HEK293 (cell line): Measurements from ENCODE around the gene C5AR2.

Experiments used
- GLIS1 ChIP-seq: fragments of 450-650 bp; formaldehyde crosslinking; IDR thresholded peaks from 2 replicates; pipeline ENCODE4 v1.5.1; 2016; ENCODE audit warnings: missing biosample characterization, missing genetic modification characterization
- TF ChIP-seq, protein P1 (sequence below): fragments of 450-650 bp; formaldehyde crosslinking; IDR thresholded peaks from 2 replicates; pipeline ENCODE4 v1.5.1; 2016; ENCODE audit warnings: missing biosample characterization, missing genetic modification characterization
- TF ChIP-seq, protein P2 (sequence below): fragments of 450-650 bp; formaldehyde crosslinking; IDR thresholded peaks from 2 replicates; pipeline ENCODE4 v1.5.1; 2016; ENCODE audit warnings: missing biosample characterization, missing genetic modification characterization

DNA sequence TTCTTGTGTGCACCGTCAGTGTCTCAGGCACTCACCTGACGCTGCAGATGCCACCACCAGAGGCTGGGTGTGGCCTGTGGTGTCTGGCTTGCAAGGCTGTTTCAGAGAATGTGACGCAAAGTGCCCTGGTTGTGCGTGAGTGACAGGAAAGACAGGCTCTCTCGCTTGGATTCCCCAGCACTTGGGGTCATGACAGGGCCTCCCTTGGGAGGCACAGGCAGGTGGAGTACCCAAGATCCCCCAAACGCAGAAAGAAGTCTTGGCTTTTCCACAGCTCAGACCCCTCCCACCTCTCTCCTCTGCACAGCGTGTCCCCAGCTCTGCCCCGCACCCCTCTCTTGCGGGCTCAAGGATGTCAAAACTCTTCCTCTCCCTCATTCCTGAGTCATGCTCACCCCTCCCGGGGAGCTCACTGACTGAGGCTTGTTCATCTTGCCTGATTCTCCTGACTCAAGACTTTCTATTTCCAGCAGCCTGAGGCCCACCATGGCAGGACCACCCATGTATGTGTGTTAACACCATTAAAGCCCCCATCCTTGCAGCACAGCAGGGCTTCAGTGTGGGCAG lies 38.2 kb downstream of the C5AR2 start:
- TF ChIP-seq, protein P1, sequence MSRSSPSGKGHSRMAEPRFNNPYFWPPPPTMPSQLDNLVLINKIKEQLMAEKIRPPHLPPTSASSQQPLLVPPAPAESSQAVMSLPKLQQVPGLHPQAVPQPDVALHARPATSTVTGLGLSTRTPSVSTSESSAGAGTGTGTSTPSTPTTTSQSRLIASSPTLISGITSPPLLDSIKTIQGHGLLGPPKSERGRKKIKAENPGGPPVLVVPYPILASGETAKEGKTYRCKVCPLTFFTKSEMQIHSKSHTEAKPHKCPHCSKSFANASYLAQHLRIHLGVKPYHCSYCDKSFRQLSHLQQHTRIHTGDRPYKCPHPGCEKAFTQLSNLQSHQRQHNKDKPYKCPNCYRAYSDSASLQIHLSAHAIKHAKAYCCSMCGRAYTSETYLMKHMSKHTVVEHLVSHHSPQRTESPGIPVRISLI (tag by site-specific recombination) = no peak
- TF ChIP-seq, protein P2, sequence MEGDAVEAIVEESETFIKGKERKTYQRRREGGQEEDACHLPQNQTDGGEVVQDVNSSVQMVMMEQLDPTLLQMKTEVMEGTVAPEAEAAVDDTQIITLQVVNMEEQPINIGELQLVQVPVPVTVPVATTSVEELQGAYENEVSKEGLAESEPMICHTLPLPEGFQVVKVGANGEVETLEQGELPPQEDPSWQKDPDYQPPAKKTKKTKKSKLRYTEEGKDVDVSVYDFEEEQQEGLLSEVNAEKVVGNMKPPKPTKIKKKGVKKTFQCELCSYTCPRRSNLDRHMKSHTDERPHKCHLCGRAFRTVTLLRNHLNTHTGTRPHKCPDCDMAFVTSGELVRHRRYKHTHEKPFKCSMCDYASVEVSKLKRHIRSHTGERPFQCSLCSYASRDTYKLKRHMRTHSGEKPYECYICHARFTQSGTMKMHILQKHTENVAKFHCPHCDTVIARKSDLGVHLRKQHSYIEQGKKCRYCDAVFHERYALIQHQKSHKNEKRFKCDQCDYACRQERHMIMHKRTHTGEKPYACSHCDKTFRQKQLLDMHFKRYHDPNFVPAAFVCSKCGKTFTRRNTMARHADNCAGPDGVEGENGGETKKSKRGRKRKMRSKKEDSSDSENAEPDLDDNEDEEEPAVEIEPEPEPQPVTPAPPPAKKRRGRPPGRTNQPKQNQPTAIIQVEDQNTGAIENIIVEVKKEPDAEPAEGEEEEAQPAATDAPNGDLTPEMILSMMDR (tag by site-specific recombination) = no peak
- TF ChIP-seq GLIS1 = no peak
